Right lobe of liver (tissue), 6 donors: ENCODE measurements around the gene DDIT3. TPM values are rescaled to one million over a fixed set of nuclear protein-coding genes. Genes with fewer than 3 reads are reported as not detected.

Experiments
- ATAC-seq, 4 donors: fragments of 200-7000 bp; cut with Tn5 transposase; one replicate each; pipeline ENCODE4 v1.9.1; 2020; ENCODE audit warnings: mild to moderate bottlenecking in 4 of 4, moderate library complexity in 4 of 4
- DNase-seq, 3 donors: peaks; one replicate each; pipeline ENCODE4 v3.0.0-alpha.2; 2020
- H3K27ac ChIP-seq, 3 donors: fragments of 200-600 bp; one replicate each; pipeline ENCODE4 v1.8.0; 2022
- H3K27me3 ChIP-seq, 2 donors: fragments of 200-600 bp; one replicate each; pipeline ENCODE4 v1.8.0; 2022
- H3K36me3 ChIP-seq, 4 donors: fragments of 200-600 bp; sonication (generic) in 1 of 4; one replicate each; pipeline versions ENCODE4 v1.5.1 to v1.8.0; 2017 to 2022; ENCODE audit warnings: control low read depth in 1 of 4
- H3K4me1 ChIP-seq, 4 donors: fragments of 200-600 bp; sonication (generic) in 1 of 4; one replicate each; pipeline versions ENCODE4 v1.5.1 to v1.8.0; 2017 to 2022; ENCODE audit warnings: control low read depth in 1 of 4
- H3K4me3 ChIP-seq, 3 donors: fragments of 200-600 bp; one replicate each; pipeline ENCODE4 v1.8.0; 2022
- H3K9me3 ChIP-seq, 4 donors: fragments of 200-600 bp; sonication (generic) in 1 of 4; one replicate each; pipeline versions ENCODE4 v1.5.1 to v1.8.0; 2017 to 2022; ENCODE audit warnings: control low read depth in 1 of 4
- POLR2A ChIP-seq: fragments of 450-650 bp; IDR thresholded peaks from one replicate; pipeline ENCODE4 v1.6.1; 2017; ENCODE audit warnings: antibody characterized with exemption, mild to moderate bottlenecking
- WGBS: methylation state at CpG from one replicate; pipeline ENCODE4 v1.1.6; 2018; ENCODE audit warnings: low coverage, low lambda C conversion rate; ENCODE audit not compliant: insufficient coverage; ENCODE audit errors: missing lambda C conversion rate; 5-methylcytosine and 5-hydroxymethylcytosine counted together
- intact Hi-C, 2 donors: fragments of 100-400 bp; cut with DNase I; formaldehyde crosslinking; loops; one replicate each; pipeline versions ENCODE4 v1.11.2 to v1.14.1; 2022
- total RNA-seq, 6 experiments: library from RNA; depleted of rRNA in 2 of 6; stranded (reverse); fragments of >200 nt in 2 of 6; fragmentation: NEBNext Ultra II Directional in 3 of 6; extraction: Animal tissue kit (Norgen Biotek cat#: 25700) in 3 of 6; gene quantifications; one replicate each; pipeline versions ENCODE4 v1.1.0 to v1.2.4, GENCODE V29; 2016 to 2023
- TF ChIP-seq, protein P1 (sequence below), 4 donors: fragments of 200-600 bp in 3 of 4; fragments of 450-650 bp in 1 of 4; IDR thresholded peaks; one replicate each; pipeline versions ENCODE4 v1.5.1 to v1.8.0; 2016 to 2022; ENCODE audit warnings: antibody characterized with exemption in 4 of 4, mild to moderate bottlenecking in 2 of 4
- donor health status: DM: no; HTN: yes; CAD: no.
- donor health status: DM: no; HTN: no; CAD: no.
- donor health status: DM: no; HTN: no; CAD: no.
- donor health status: DM: no; HTN: yes; CAD: no.
- donor health status: DM: no; HTN: yes; CAD: no.

DDIT3 gene
- total RNA-seq, 6 experiments from 2014 or later: 11.3 to 26.7 (median 18.7) TPM

DNA sequence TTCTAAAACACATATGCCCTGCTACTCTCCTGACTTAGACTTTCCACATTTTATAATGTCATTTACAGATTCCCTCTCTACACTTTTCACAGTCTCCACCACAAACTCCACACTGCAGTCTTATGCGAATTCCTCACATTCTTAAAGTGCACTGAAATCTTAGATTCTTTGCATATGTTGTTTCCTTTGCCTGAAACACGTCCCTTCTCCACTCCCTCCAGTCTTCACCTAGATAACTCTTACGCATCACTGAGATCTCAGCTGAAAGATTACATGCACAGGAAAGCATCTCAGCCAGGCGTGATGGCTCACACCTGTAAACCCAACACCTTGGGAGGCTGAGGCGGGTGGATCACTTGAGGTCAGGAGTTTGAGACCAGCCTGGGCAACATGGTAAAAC, 36.8 kb downstream of the DDIT3 start:
- Histone ChIP-seq H3K4me3 (no peak overlapping the region), H3K36me3 (no peaks in the 10 kb centered on the region), H3K4me1 (peaks cover 0 to under 1% (median 0%) of the 10 kb centered on the region in 4 donors), H3K27me3 (no peaks in the 10 kb centered on the region), H3K27ac (no peak overlapping the region), H3K9me3 (no peaks in the 10 kb centered on the region)
- intact Hi-C loops: no loop called here
- WGBS: 48% methylated on average over 4 of the region's 5 CpGs
- TF ChIP-seq, protein P1, sequence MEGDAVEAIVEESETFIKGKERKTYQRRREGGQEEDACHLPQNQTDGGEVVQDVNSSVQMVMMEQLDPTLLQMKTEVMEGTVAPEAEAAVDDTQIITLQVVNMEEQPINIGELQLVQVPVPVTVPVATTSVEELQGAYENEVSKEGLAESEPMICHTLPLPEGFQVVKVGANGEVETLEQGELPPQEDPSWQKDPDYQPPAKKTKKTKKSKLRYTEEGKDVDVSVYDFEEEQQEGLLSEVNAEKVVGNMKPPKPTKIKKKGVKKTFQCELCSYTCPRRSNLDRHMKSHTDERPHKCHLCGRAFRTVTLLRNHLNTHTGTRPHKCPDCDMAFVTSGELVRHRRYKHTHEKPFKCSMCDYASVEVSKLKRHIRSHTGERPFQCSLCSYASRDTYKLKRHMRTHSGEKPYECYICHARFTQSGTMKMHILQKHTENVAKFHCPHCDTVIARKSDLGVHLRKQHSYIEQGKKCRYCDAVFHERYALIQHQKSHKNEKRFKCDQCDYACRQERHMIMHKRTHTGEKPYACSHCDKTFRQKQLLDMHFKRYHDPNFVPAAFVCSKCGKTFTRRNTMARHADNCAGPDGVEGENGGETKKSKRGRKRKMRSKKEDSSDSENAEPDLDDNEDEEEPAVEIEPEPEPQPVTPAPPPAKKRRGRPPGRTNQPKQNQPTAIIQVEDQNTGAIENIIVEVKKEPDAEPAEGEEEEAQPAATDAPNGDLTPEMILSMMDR (IDR thresholded peaks at IDR 0.05): no peak
- TF ChIP-seq POLR2A: no peak
- ATAC-seq: no peak
- DNase-seq: no peak

DNA sequence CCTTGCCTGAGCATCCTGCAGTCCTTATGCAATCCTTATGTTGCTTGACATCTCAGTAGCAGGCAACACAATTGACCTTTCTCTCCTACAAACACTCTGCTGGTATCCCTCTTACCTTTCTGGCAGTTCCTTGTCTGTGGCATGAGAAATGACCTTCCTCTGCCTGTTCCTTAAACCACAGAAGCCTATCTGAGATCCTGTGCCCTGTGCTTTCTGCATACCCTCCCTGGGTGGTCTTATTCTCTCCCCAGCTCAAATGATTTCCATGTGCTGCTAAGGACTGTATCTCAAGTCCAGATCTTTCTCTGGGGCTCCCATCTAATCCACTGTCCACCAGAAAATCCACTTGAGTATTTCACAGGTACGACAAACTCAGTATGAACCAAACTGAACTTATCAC, 38.6 kb downstream of the DDIT3 start:
- Histone ChIP-seq H3K9me3 (no peaks in the 10 kb centered on the region), H3K27ac (no peak overlapping the region), H3K36me3 (no peaks in the 10 kb centered on the region), H3K4me3 (no peak overlapping the region), H3K27me3 (no peaks in the 10 kb centered on the region), H3K4me1 (no peaks in the 10 kb centered on the region)
- ATAC-seq: no peak
- intact Hi-C loops: no loop called here
- TF ChIP-seq POLR2A: no peak
- TF ChIP-seq, protein P1 (IDR thresholded peaks at IDR 0.05): no peak
- DNase-seq: no peak
- WGBS: 78% methylated on average over 1 of the region's 1 CpG

DNA sequence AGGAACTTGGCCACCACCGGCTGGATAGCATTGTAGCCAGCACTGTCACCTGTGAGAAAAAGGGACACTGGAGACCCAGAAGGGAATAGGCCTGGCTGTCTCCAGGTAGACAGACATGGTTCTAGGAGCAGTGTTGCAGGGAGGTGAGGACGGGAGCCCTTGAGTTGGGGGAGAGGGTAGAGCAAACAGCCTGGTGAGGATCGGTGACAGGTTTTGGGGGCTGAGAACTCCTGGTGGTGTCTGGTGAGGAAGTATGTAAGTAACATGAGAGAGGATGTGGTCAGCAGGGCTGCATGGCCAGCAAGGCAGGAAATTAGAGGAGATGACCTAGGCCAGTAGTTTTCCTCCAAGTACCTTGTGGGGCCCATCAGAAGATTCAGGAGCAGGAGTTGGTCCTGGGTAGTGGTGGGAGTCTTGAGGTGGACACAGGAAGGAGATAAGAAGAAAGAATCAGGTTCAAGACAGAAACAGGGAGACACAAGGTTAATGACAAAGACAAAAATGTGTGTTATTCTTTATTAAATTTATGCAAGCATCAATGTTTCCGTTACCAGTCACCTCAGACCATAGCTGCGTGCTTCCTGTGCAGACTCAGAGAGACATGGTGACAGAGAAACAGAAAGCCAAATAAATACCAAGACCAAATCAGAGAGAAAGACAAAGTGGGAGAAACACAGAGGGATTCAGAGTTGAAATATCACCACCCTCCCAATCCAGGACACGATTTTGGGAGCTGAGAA, 40.8 kb downstream of the DDIT3 start, which contains the start of gene ARHGAP9:
TSS of gene ARHGAP9 (minus strand) at position 491 of the 740 bp plus-strand sequence. CDS start at position 31, 460 bp downstream.
- DNase-seq (no peak), ATAC-seq (peak; percentile 4 to 19 (median 7))
- WGBS: 50% methylated on average over 6 of the region's 6 CpGs
- peaks cover 0 to 14% of the 10 kb centered on the region in 2 donors for H3K27me3 ChIP-seq
- H3K27ac ChIP-seq: peak within 1 kb of the TSS; percentile 50 to 73 (median 66)
- no peaks in the 10 kb centered on the region for H3K9me3 ChIP-seq
- H3K36me3 ChIP-seq: no peaks in the 10 kb centered on the region
- TF ChIP-seq, protein P1 (IDR thresholded peaks at IDR 0.05): no peak
- TF ChIP-seq POLR2A: no peak
- peaks cover 0 to 13% (median 5%) of the 10 kb centered on the region in 4 donors for H3K4me1 ChIP-seq
- intact Hi-C loops: no loop called here
- H3K4me3 ChIP-seq: no peak within 1 kb of the TSS

DNA sequence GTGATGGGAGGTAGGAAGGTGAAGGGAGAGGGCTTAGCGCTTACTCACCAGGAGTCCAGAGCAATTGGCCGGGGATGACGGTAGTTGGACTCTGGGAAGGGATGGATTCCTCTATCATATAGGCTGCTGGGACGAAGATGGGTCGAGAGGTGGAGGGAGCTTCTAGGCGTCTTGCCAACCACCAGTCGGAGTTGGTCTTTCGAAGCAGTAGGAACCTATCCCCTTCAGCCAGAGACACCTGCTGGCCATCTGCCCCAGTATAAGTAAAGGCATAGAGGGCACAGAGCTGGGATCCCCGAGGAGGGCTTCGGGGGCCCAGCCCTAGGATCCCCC, 41.3 kb downstream of the DDIT3 start:
- WGBS: 20% methylated on average over 1 of the region's 10 CpGs
- H3K36me3 ChIP-seq: no peaks in the 10 kb centered on the region
- intact Hi-C loops: no loop called here
- H3K9me3 ChIP-seq: no peaks in the 10 kb centered on the region
- peaks cover 0 to 13% (median 5%) of the 10 kb centered on the region in 4 donors for H3K4me1 ChIP-seq
- H3K4me3 ChIP-seq: no peak overlapping the region
- DNase-seq (no peak), ATAC-seq (no peak)
- TF ChIP-seq, protein P1 (IDR thresholded peaks at IDR 0.05): no peak
- TF ChIP-seq POLR2A: no peak
- H3K27me3 ChIP-seq: peaks cover 0 to 14% of the 10 kb centered on the region in 2 donors
- peak overlapping the region; percentile 50 to 73 (median 66) for H3K27ac ChIP-seq
